Pancreas (tissue), 10 donors: ENCODE results near the gene PRKCD. TPM values are rescaled to one million over a fixed set of nuclear protein-coding genes. Genes with fewer than 3 reads are reported as not detected.

Source experiments
- ATAC-seq, 4 donors: fragments of 200-7000 bp; cut with Tn5 transposase; one replicate each; pipeline versions ENCODE4 v1.8.0 to v1.9.1; 2020; ENCODE audit warnings: mild to moderate bottlenecking in 4 of 4, moderate library complexity in 4 of 4
- DNase-seq, 6 donors: peaks; one replicate each; pipeline ENCODE4 v3.0.0-alpha.2; 2020
- FAIRE-seq: peaks from 2 replicates; lab custom pipeline; 2012; peaks lifted over from hg19 to GRCh38; lab: Jason Lieb, UNC
- H3K27ac ChIP-seq, 4 donors: fragments of 200-600 bp; sonication (generic); 1 replicate in 3 of 4; 2 replicates in 1 of 4; pipeline versions ENCODE4 v1.5.0 to v1.8.0; 2020
- H3K27me3 ChIP-seq, 4 donors: fragments of 200-600 bp; one replicate each; pipeline ENCODE4 v1.8.0; 2021
- H3K36me3 ChIP-seq, 3 donors: fragments of 200-600 bp; sonication (generic) in 1 of 3; one replicate each; pipeline versions ENCODE4 v1.5.0 to v1.8.0; 2020 to 2021
- H3K4me1 ChIP-seq, 3 donors: fragments of 200-600 bp; one replicate each; pipeline ENCODE4 v1.8.0; 2021
- H3K4me3 ChIP-seq, 4 donors: fragments of 200-600 bp; sonication (generic) in 2 of 4; one replicate each; pipeline versions ENCODE4 v1.5.0 to v1.8.0; 2020 to 2021
- H3K9me3 ChIP-seq, 4 donors: fragments of 200-600 bp; one replicate each; pipeline ENCODE4 v1.8.0; 2021
- WGBS, 2 donors: extraction: QIAGEN DNeasy Blood & Tissue Kit; methylation state at CpG; one replicate each; pipeline ENCODE4 v1.1.7; 2013; 5-methylcytosine and 5-hydroxymethylcytosine counted together
- intact Hi-C, 3 donors: fragments of 100-400 bp; cut with DNase I; formaldehyde crosslinking; loops; one replicate each; pipeline versions ENCODE4 v1.11.1 to v1.14.2; 2022
- polyA plus RNA-seq, 2 donors: library from polyadenylated mRNA; stranded (reverse); fragments of 200-250 nt; gene quantifications; one replicate each; pipeline ENCODE4 v1.2.3, GENCODE V29; 2013
- total RNA-seq, 6 donors: library from RNA; stranded (reverse); fragmentation: NEBNext Ultra II Directional in 4 of 6; extraction: Animal tissue kit (Norgen Biotek cat#: 25700) in 4 of 6; gene quantifications; one replicate each; pipeline versions ENCODE4 v1.2.1 to v1.2.4, GENCODE V29; 2021 to 2023
- TF ChIP-seq, protein P1 (sequence below), 4 donors: fragments of 200-600 bp; sonication (generic) in 3 of 4; IDR thresholded peaks; one replicate each; pipeline versions ENCODE4 v1.5.0 to v1.8.0; 2021; ENCODE audit warnings: antibody characterized with exemption in 4 of 4
- donor health status: healthy with polysubstance abuse.
- donor health status: DM: no; HTN: no; CAD: no; lungs with moderate emphysema.
- donor health status: DM: no; HTN: no; CAD: no.
- donor health status: control.
- donor health status: control.
- donor health status: Bipolar disorder and iron deficiency.
- donor health status: DM: yes; HTN: yes; CAD: no.
- donor health status: DM: no; HTN: no; CAD: no.
- donor health status: DM: no; HTN: no; CAD: no.
- donor health status: DM: yes; HTN: yes; CAD: no.

PRKCD gene
- total and polyA plus RNA-seq, 8 donors, result 10.7 to 32.5 (median 14.6) TPM

DNA sequence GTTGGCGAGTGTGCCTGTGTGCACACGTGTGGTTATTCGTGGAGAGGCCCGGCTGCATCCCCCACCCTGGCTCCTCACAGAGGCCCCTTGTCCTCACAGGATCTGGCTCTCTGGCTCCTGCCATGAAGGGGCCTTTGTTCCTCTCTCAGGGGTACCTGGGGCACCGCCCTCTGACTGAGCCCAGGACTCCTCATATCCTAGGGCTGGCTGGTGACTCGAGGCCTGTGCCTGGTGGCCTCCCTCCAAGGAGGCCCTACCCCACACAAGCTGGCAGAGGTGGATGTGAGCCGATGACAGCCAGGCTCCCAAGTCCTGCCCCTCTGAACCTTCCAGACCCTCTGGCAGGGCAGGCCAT lies 10.0 kb downstream of the PRKCD start:
- no peaks in the 10 kb centered on the region for H3K36me3 ChIP-seq
- peak in 1 of 4 donors; percentile 13 for ATAC-seq
- H3K27ac ChIP-seq, result peak overlapping the region in 2 of 4 donors; percentile 5 to 11
- no peaks in the 10 kb centered on the region for H3K27me3 ChIP-seq
- 25 to 59% methylated on average over 7 of the region's 7 CpGs for WGBS, 2 donors
- H3K9me3 ChIP-seq, result no peaks in the 10 kb centered on the region
- no peak for DNase-seq
- intact Hi-C loops, result no loop called here
- no peak for FAIRE-seq
- TF ChIP-seq, protein P1, sequence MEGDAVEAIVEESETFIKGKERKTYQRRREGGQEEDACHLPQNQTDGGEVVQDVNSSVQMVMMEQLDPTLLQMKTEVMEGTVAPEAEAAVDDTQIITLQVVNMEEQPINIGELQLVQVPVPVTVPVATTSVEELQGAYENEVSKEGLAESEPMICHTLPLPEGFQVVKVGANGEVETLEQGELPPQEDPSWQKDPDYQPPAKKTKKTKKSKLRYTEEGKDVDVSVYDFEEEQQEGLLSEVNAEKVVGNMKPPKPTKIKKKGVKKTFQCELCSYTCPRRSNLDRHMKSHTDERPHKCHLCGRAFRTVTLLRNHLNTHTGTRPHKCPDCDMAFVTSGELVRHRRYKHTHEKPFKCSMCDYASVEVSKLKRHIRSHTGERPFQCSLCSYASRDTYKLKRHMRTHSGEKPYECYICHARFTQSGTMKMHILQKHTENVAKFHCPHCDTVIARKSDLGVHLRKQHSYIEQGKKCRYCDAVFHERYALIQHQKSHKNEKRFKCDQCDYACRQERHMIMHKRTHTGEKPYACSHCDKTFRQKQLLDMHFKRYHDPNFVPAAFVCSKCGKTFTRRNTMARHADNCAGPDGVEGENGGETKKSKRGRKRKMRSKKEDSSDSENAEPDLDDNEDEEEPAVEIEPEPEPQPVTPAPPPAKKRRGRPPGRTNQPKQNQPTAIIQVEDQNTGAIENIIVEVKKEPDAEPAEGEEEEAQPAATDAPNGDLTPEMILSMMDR (IDR thresholded peaks at IDR 0.05), result no peak
- no peak overlapping the region for H3K4me3 ChIP-seq
- H3K4me1 ChIP-seq, result peaks cover 14 to 25% (median 16%) of the 10 kb centered on the region in 3 donors

DNA sequence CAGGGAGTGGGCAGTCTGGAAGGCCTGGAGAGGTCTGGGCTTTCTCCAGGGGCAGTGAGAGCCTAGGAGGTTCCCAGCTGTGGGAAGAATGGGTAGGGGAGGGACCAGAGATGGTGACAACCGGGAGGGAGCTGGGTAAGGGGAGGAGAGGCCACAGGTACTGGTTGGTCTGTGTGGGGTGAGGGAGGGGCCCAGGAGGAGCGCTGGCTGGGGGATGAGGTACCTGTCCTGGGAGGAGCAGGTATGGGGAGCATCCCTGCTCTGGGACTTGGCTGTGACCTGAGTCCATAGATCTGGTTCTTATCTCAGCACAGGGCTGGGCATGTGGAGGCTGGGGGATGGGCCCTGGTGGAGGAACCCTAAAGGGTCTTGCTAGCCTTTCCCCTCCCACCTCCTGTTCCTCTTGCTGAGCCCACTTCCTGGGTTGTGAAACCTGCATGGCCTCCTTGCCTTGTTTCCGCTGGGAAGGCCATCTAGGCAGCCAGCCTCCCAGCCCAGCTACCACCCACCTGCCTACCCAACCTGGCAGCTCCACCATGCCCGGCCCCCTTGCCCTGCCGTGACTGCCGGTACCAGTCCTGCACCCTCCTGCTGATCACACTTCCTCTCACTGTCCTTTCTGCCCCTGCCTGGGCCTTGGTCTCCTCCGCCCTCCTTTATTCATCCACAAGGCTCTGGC lies 11.0 kb downstream of the PRKCD start:
- H3K4me3 ChIP-seq, result no peak overlapping the region
- H3K27me3 ChIP-seq, result no peaks in the 10 kb centered on the region
- no peaks in the 10 kb centered on the region for H3K9me3 ChIP-seq
- peaks cover 9 to 24% (median 16%) of the 10 kb centered on the region in 3 donors for H3K4me1 ChIP-seq
- ATAC-seq (peak in 1 of 4 donors; percentile 5), DNase-seq (no peak), FAIRE-seq (no peak)
- TF ChIP-seq, protein P1 (IDR thresholded peaks at IDR 0.05), result no peak
- intact Hi-C loops, result no loop called here
- H3K36me3 ChIP-seq, result no peaks in the 10 kb centered on the region
- 57 to 75% methylated on average over 7 of the region's 7 CpGs for WGBS, 2 donors
- H3K27ac ChIP-seq, result peak overlapping the region in 2 of 4 donors; percentile 5 to 16

GRCh38 chr3:53173107-53173506 lies 12.1 kb downstream of the PRKCD start:
- H3K27ac ChIP-seq, result no peak overlapping the region
- peak in 2 of 4 donors; percentile 34 to 48 for ATAC-seq
- no peak overlapping the region for H3K4me3 ChIP-seq
- peaks cover 9 to 16% (median 14%) of the 10 kb centered on the region in 3 donors for H3K4me1 ChIP-seq
- WGBS, 2 donors, result 38 to 42% methylated on average over 5 of the region's 5 CpGs
- FAIRE-seq, result no peak
- TF ChIP-seq, protein P1 (IDR thresholded peaks at IDR 0.05), result no peak
- H3K36me3 ChIP-seq, result peaks cover 0 to under 1% (median 0%) of the 10 kb centered on the region in 3 donors
- no peaks in the 10 kb centered on the region for H3K27me3 ChIP-seq
- DNase-seq, result peak in 2 of 6 donors; percentile 17 to 29
- intact Hi-C loops, result no loop called here
- no peaks in the 10 kb centered on the region for H3K9me3 ChIP-seq

DNA sequence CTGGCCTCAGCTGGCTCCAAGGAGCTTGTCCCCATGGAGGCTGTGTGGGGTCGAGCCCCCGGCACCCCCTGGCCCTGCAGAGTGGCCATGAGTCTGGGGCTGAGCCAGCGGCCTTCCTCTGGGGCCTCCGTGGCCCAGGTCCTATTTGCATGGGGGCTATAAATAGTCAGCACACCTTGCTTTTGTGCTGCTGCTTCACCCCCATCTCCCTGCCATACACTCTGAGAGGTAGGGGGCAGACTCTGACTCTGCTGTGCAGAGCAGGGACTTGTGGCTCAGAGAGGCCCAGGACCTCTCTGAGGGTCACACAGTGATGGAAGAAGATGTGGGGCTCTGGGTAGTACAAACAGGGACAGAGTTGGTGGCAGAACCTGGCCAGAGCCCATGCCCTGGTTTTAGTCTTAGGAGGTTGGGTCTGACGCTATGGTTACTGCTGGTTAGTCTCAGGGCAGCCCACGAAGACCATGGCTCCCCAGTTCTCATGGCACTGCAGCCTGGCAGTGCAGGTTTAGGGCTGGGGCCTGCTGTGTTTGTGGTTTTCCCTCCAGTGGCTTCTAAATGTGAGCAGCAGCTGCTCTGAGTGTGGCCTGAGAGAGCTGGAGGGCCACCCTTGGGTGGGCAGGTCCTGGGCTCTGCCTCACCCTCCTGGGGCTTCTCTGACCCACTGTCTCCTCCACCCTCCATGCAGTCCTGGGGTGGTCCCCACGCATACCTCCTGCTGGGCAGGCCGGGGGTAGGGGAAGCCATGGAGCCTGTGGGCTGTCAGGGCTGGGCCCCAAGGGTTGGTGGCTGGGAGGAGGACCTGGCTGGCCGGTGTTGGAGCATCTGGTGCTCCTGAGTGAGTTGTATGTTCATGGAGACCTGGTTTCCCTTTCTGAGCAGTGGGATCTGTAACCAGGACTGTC lies 13.6 kb downstream of the PRKCD start:
- 72 to 76% methylated on average over 9 of the region's 9 CpGs for WGBS, 2 donors
- H3K36me3 ChIP-seq, result peaks cover 0 to 15% (median 12%) of the 10 kb centered on the region in 3 donors
- H3K4me1 ChIP-seq, result peaks cover 9 to 16% (median 14%) of the 10 kb centered on the region in 3 donors
- no peaks in the 10 kb centered on the region for H3K27me3 ChIP-seq
- no peak for DNase-seq
- no peak for FAIRE-seq
- no peak overlapping the region for H3K4me3 ChIP-seq
- TF ChIP-seq, protein P1 (IDR thresholded peaks at IDR 0.05), result no peak
- no peak for ATAC-seq
- H3K9me3 ChIP-seq, result no peaks in the 10 kb centered on the region
- intact Hi-C loops, result no loop called here
- no peak overlapping the region for H3K27ac ChIP-seq
